ENCODE data around the gene PLEKHG4.
A peak's percentile ranks its signal among the peaks of the same experiment; 100 is the strongest.

PLEKHG4 gene

DNA sequence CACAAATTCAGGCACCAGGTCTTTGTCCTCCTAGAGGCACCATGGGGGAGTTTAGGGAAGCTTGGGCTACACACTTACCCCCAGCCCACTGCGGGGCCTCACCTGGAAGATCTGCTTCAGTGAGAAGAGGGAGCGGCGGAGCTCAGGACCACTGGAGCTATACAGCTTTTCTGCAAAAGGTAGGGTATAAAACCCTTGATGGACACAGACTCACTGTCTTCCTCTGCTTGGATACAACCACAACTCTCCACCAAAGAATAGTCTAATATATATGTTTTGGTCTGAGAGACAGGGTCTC, 41.1 kb upstream of the PLEKHG4 start:
- Histone ChIP-seq H3K4me1 (ENCODE audit: control insufficient read depth in 1 of 2, insufficient read depth in 2 of 2, low read length in 2 of 2) (peaks cover 22 to 26% of the 10 kb centered on the region in 2 donors), H3K9ac (ENCODE audit: low read depth in 1 of 2, low read length in 2 of 2) (no peak overlapping the region), H3K4me3 (ENCODE audit: low read depth in 1 of 2, low read length in 2 of 2) (no peak overlapping the region), H3K9me3 (ENCODE audit: control insufficient read depth in 1 of 2, low read length in 2 of 2) (no peaks in the 10 kb centered on the region), H3K27ac (ENCODE audit: low read depth, low read length) (no peak overlapping the region), H3K36me3 (ENCODE audit: control insufficient read depth in 1 of 2, insufficient read depth in 2 of 2, low read length in 2 of 2) (peaks cover 23 to 50% of the 10 kb centered on the region in 2 donors), H3K27me3 (ENCODE audit: control insufficient read depth in 1 of 2, insufficient read depth in 2 of 2, low read length in 2 of 2) (no peaks in the 10 kb centered on the region)

DNA sequence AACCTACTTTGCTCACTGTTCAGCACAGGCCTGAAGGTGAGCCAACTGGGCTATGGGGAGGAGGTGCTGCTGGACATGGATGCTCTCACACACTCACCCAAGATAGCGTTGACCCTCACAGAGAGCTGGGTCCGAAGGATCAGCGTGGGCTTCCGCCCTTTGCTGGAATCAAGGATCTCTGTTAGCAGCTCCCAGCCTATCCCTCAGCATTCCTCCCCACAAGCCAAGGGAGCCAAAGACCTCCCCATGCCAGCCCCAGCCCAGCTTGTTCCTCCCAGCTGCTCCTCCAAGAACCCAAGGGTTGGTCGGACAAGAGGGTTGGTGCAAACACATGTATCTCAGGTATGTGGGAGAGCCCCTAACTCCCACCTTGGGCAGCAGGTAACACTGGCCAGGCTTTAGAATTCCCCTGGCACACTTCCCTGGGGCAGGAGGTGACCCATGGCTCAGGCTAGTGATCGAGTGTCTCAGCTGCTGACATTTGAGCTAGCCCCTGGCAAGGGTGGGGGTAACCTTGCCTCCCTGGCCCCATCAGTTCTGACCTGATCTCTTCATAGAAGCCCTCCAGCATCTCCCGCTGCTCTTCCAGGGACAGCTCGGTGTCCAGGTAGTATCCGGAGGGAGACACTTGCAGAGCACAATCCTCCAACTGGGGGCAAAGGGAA, 40.4 kb upstream of the PLEKHG4 start:
- peaks cover 19 to 46% of the 10 kb centered on the region in 2 donors for H3K36me3 ChIP-seq (ENCODE audit: control insufficient read depth in 1 of 2, insufficient read depth in 2 of 2, low read length in 2 of 2)
- H3K9me3 ChIP-seq (ENCODE audit: control insufficient read depth in 1 of 2, low read length in 2 of 2), result no peaks in the 10 kb centered on the region
- H3K27ac ChIP-seq (ENCODE audit: low read depth, low read length), result no peak overlapping the region
- no peak overlapping the region for H3K4me3 ChIP-seq (ENCODE audit: low read depth in 1 of 2, low read length in 2 of 2)
- H3K9ac ChIP-seq (ENCODE audit: low read depth in 1 of 2, low read length in 2 of 2), result no peak overlapping the region
- no peaks in the 10 kb centered on the region for H3K27me3 ChIP-seq (ENCODE audit: control insufficient read depth in 1 of 2, insufficient read depth in 2 of 2, low read length in 2 of 2)
- H3K4me1 ChIP-seq (ENCODE audit: control insufficient read depth in 1 of 2, insufficient read depth in 2 of 2, low read length in 2 of 2), result peaks cover 28 to 33% of the 10 kb centered on the region in 2 donors

DNA sequence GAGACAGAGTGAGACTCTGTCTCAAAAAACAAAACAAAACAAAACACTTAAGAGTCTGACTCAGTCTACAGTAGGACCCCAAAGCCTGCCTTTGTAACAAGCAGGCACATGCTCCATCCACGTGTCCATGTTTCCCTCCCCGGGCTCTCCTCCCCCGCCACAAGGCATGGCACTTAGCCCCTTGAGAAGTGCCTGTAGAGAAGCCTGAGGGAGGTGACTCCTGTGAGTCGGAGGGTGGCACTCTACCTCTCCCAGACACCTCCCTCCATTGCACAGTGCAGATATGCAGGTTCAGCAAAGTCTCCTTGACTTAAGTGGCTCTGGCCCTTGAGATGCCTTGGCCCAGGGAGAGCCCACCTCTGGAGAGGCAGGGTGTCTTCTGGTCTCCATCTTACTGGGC, 38.8 kb upstream of the PLEKHG4 start:
- no peak overlapping the region for H3K4me3 ChIP-seq (ENCODE audit: low read depth in 1 of 2, low read length in 2 of 2)
- peaks cover 43 to 48% of the 10 kb centered on the region in 2 donors for H3K4me1 ChIP-seq (ENCODE audit: control insufficient read depth in 1 of 2, insufficient read depth in 2 of 2, low read length in 2 of 2)
- no peak overlapping the region for H3K9ac ChIP-seq (ENCODE audit: low read depth in 1 of 2, low read length in 2 of 2)
- peak overlapping the region; percentile 84 for H3K27ac ChIP-seq (ENCODE audit: low read depth, low read length)
- H3K27me3 ChIP-seq (ENCODE audit: control insufficient read depth in 1 of 2, insufficient read depth in 2 of 2, low read length in 2 of 2), result no peaks in the 10 kb centered on the region
- H3K9me3 ChIP-seq (ENCODE audit: control insufficient read depth in 1 of 2, low read length in 2 of 2), result no peaks in the 10 kb centered on the region
- H3K36me3 ChIP-seq (ENCODE audit: control insufficient read depth in 1 of 2, insufficient read depth in 2 of 2, low read length in 2 of 2), result peaks cover 16 to 38% of the 10 kb centered on the region in 2 donors

DNA sequence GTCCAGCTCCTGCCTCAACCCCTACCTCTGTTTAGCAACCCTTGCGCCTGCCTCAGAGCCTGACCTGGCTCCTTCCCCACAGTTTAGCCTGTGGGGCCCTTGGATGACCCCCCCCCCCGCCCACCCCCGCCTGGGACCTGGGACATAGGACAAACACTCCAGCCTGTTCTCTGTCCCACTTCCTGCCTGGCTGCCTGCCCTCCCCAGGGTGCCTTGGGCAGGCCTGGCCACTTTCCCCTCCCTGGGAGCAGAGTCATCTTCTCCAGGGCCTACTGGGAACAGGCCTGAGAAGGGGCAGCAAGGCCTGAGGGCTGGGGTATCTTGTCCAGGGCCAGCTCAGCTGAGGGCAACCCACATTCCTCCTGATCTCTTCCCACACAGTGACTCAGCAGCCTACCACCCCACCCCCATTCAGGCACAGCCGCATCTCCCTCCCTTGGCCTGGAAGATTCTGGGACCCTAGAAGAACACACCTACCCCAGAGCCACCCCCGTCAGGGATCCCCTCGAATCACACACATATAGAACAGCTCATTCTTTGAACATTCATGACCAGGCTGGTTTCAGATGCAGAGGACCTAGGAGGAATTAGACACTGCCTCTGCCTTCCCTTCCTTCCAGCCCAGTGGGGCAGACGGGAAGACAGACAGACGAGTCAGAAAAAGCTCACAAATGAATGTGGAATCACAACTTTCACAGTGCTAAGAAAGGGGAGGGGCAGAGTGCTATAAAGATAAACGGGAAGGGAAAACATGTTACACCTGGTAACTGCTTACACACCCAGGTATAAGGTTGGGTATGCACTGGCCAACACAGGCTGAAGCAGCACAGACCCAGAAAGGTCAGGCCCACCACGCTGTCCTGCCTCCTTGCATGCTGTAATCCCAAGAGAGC, 38.1 kb upstream of the PLEKHG4 start:
- Histone ChIP-seq H3K9ac (ENCODE audit: low read depth in 1 of 2, low read length in 2 of 2) (peak overlapping the region; percentile 44 to 70), H3K9me3 (ENCODE audit: control insufficient read depth in 1 of 2, low read length in 2 of 2) (no peaks in the 10 kb centered on the region), H3K4me3 (ENCODE audit: low read depth in 1 of 2, low read length in 2 of 2) (peak overlapping the region; percentile 32 to 51), H3K36me3 (ENCODE audit: control insufficient read depth in 1 of 2, insufficient read depth in 2 of 2, low read length in 2 of 2) (peaks cover 8 to 31% of the 10 kb centered on the region in 2 donors), H3K27ac (ENCODE audit: low read depth, low read length) (peak overlapping the region; percentile 84), H3K27me3 (ENCODE audit: control insufficient read depth in 1 of 2, insufficient read depth in 2 of 2, low read length in 2 of 2) (no peaks in the 10 kb centered on the region), H3K4me1 (ENCODE audit: control insufficient read depth in 1 of 2, insufficient read depth in 2 of 2, low read length in 2 of 2) (peaks cover 43 to 54% of the 10 kb centered on the region in 2 donors)

DNA sequence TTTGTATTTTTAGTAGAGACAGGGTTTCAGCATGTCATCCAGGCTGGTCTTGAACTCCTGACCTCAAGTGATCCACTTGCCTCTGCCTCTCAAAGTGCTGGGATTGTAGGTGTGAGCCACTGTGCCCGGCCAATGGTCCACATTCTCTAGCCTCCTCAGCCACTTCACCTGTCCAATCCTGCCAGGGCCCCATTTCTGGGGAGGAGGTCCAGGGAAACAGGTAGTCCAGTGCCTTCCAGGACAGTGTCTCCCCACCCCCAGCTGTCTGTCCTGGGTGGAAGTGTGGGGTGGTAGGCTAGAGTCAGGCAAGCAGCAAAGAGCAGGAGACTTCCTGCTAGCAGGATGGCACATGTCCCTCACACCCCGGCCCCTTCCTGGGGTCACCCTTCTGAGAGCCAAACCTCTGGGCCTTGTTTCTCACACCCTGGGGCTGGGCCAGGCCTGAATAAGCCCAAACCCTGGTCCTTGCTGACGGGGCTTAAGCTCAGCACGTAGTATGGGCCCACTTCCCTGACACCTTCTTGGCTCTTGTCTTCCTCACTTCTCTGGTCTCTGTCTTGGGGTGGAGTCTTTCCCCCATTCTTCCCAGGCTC, 37.1 kb upstream of the PLEKHG4 start:
- no peak overlapping the region for H3K27ac ChIP-seq (ENCODE audit: low read depth, low read length)

DNA sequence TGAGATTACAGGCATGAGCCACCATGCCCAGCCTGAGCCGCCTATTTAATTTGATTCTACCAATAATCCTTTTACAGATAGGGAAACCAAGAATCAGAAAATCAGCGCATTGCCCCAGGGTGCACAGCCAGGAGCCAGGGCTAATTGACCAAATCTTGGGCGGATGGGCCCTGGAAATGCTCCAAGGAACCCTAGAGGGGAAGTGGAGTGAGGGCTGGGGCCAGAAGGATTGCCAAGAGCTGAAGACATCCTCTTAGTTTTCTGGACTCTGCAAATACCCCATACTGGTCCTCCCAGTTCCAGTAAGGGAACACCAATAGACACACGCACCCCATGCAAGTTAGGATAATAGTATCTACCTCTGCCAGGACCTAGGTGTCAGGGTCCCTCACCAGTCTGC, 35.9 kb upstream of the PLEKHG4 start:
- no peaks in the 10 kb centered on the region for H3K9me3 ChIP-seq (ENCODE audit: control insufficient read depth in 1 of 2, low read length in 2 of 2)
- peaks cover 0 to 7% of the 10 kb centered on the region in 2 donors for H3K27me3 ChIP-seq (ENCODE audit: control insufficient read depth in 1 of 2, insufficient read depth in 2 of 2, low read length in 2 of 2)
- peaks cover 3 to 11% of the 10 kb centered on the region in 2 donors for H3K36me3 ChIP-seq (ENCODE audit: control insufficient read depth in 1 of 2, insufficient read depth in 2 of 2, low read length in 2 of 2)
- no peak overlapping the region for H3K4me3 ChIP-seq (ENCODE audit: low read depth in 1 of 2, low read length in 2 of 2)
- H3K9ac ChIP-seq (ENCODE audit: low read depth in 1 of 2, low read length in 2 of 2), result peak overlapping the region in 1 of 2 donors; percentile 21
- peak overlapping the region; percentile 60 for H3K27ac ChIP-seq (ENCODE audit: low read depth, low read length)
- H3K4me1 ChIP-seq (ENCODE audit: control insufficient read depth in 1 of 2, insufficient read depth in 2 of 2, low read length in 2 of 2), result peaks cover 50 to 63% of the 10 kb centered on the region in 2 donors

More for the DNA sequence above, 37.1 kb upstream of the PLEKHG4 start:
- H3K9ac ChIP-seq (ENCODE audit: low read depth in 1 of 2, low read length in 2 of 2), result peak overlapping the region; percentile 0 to 47
- no peaks in the 10 kb centered on the region for H3K9me3 ChIP-seq (ENCODE audit: control insufficient read depth in 1 of 2, low read length in 2 of 2)
- peaks cover 7 to 24% of the 10 kb centered on the region in 2 donors for H3K36me3 ChIP-seq (ENCODE audit: control insufficient read depth in 1 of 2, insufficient read depth in 2 of 2, low read length in 2 of 2)
- no peaks in the 10 kb centered on the region for H3K27me3 ChIP-seq (ENCODE audit: control insufficient read depth in 1 of 2, insufficient read depth in 2 of 2, low read length in 2 of 2)
- peaks cover 43 to 54% of the 10 kb centered on the region in 2 donors for H3K4me1 ChIP-seq (ENCODE audit: control insufficient read depth in 1 of 2, insufficient read depth in 2 of 2, low read length in 2 of 2)
- H3K4me3 ChIP-seq (ENCODE audit: low read depth in 1 of 2, low read length in 2 of 2), result no peak overlapping the region

DNA sequence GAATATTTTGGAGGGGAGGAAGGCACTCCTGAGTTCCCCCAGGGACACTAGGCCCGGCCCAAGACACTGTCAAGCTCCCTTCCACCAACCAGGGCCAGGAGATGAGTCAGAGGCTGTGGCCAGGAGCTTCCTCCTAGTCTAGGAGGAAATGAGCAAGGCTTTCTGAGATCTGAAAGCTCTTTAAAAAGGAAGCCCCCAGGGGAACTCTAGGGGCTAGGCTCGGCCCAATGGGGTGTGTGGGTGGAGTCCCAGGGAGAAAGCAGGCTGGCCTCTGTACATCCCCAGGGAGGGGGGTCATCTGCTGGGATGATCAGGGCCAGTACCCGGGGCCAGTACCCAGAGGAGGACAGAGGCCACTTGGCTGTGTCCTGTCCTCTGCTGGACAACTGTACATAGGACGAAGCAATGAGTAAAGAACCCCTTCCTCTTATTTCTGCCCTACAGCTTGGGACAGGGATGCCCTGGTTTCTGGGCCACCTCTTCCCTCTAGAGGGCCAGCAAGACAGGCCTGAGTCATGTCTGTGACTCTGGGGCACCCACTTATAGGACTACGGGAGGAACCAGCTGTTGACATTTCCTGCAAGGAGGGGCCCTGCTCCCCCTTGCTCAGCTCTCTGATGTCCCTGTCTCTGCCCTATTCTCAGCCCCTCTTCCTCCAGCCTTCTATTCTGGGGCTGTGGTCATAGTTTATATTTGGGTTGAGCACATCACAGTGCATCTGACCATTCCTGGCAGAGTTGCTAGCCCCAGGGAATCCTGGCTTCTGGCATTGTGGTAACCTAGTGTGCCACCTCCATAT, 34.7 kb upstream of the PLEKHG4 start:
- no peaks in the 10 kb centered on the region for H3K9me3 ChIP-seq (ENCODE audit: control insufficient read depth in 1 of 2, low read length in 2 of 2)
- H3K27ac ChIP-seq (ENCODE audit: low read depth, low read length), result peak overlapping the region; percentile 73
- peaks cover 54 to 69% of the 10 kb centered on the region in 2 donors for H3K4me1 ChIP-seq (ENCODE audit: control insufficient read depth in 1 of 2, insufficient read depth in 2 of 2, low read length in 2 of 2)
- H3K36me3 ChIP-seq (ENCODE audit: control insufficient read depth in 1 of 2, insufficient read depth in 2 of 2, low read length in 2 of 2), result peaks cover 0 to under 1% of the 10 kb centered on the region in 2 donors
- H3K9ac ChIP-seq (ENCODE audit: low read depth in 1 of 2, low read length in 2 of 2), result peak overlapping the region; percentile 19 to 21
- peaks cover 8 to 16% of the 10 kb centered on the region in 2 donors for H3K27me3 ChIP-seq (ENCODE audit: control insufficient read depth in 1 of 2, insufficient read depth in 2 of 2, low read length in 2 of 2)
- peak overlapping the region in 1 of 2 donors; percentile 9 for H3K4me3 ChIP-seq (ENCODE audit: low read depth in 1 of 2, low read length in 2 of 2)

DNA sequence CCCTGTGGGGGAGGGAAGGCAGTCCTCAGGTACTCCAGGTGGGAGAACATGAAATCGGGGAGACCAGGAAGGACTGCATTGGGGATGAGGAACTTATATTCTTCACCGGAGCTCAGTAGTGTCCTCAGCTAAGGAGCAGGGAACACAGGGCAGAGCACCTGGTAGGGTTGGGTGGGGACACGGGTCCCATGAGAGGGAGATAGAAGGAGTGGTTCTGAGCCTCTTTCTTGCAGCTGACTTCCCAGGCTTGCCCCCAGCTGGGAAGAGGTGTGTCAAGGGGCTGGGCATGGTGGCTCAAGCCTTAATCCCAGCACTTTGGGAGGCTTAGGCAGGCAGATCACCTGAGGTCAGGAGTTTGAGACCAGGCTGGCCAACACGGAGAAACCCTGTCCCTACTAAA, 34.1 kb upstream of the PLEKHG4 start:
- Histone ChIP-seq H3K4me3 (ENCODE audit: low read depth in 1 of 2, low read length in 2 of 2) (peak overlapping the region; percentile 9 to 82), H3K4me1 (ENCODE audit: control insufficient read depth in 1 of 2, insufficient read depth in 2 of 2, low read length in 2 of 2) (peaks cover 54 to 69% of the 10 kb centered on the region in 2 donors), H3K36me3 (ENCODE audit: control insufficient read depth in 1 of 2, insufficient read depth in 2 of 2, low read length in 2 of 2) (no peaks in the 10 kb centered on the region), H3K27ac (ENCODE audit: low read depth, low read length) (peak overlapping the region; percentile 73), H3K27me3 (ENCODE audit: control insufficient read depth in 1 of 2, insufficient read depth in 2 of 2, low read length in 2 of 2) (peaks cover 14 to 22% of the 10 kb centered on the region in 2 donors), H3K9me3 (ENCODE audit: control insufficient read depth in 1 of 2, low read length in 2 of 2) (no peaks in the 10 kb centered on the region), H3K9ac (ENCODE audit: low read depth in 1 of 2, low read length in 2 of 2) (peak overlapping the region; percentile 4 to 21)

DNA sequence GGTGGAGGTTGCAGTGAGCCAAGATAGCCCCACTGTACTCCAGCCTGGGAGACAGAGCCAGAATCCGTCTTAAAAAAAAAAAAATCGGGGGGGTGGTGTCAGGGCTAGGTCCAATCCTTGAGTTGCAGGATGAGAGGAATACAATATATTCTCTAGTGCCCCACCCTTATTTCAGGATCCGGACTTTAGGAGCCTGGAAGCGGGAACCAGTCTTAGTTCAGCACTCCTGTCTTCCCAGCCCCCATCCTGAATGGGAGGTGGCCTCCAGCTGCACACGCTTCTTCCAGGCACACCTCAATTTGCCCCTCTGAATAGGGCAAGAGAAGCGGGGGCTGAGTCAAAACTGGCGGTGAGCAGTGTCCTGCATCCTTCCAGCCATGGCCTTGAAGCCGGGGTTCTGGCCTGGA, 33.7 kb upstream of the PLEKHG4 start:
- Histone ChIP-seq H3K9me3 (ENCODE audit: control insufficient read depth in 1 of 2, low read length in 2 of 2) (no peaks in the 10 kb centered on the region), H3K4me1 (ENCODE audit: control insufficient read depth in 1 of 2, insufficient read depth in 2 of 2, low read length in 2 of 2) (peaks cover 51 to 65% of the 10 kb centered on the region in 2 donors)

More for the DNA sequence above, 33.7 kb upstream of the PLEKHG4 start:
- Histone ChIP-seq H3K9ac (ENCODE audit: low read depth in 1 of 2, low read length in 2 of 2) (peak overlapping the region; percentile 79 to 85), H3K27me3 (ENCODE audit: control insufficient read depth in 1 of 2, insufficient read depth in 2 of 2, low read length in 2 of 2) (peaks cover 19 to 27% of the 10 kb centered on the region in 2 donors), H3K27ac (ENCODE audit: low read depth, low read length) (peak overlapping the region; percentile 82), H3K4me3 (ENCODE audit: low read depth in 1 of 2, low read length in 2 of 2) (peak overlapping the region; percentile 82 to 89), H3K36me3 (ENCODE audit: control insufficient read depth in 1 of 2, insufficient read depth in 2 of 2, low read length in 2 of 2) (no peaks in the 10 kb centered on the region)

Data from duodenal mucosa (tissue), 2 donors.